Keratinocyte (primary cell): Measurements from ENCODE around the gene PARP2.

Experiments used
- CTCF ChIP-seq, 3 experiments: IDR thresholded peaks in 1 of 3; conservative IDR thresholded peaks in 1 of 3; optimal IDR thresholded peaks in 1 of 3; 2 replicates in 2 of 3; 3 replicates in 1 of 3; pipeline versions ENCODE3 to v1.5.1; 2011; ENCODE audit warnings: low read length in 3 of 3, mild to moderate bottlenecking in 3 of 3, moderate library complexity in 2 of 3, control low read depth in 1 of 3, inconsistent platforms in 1 of 3; ENCODE audit not compliant: insufficient read depth in 2 of 3; ENCODE audit errors: extremely low read depth in 1 of 3
- EZH2 ChIP-seq: IDR thresholded peaks from one replicate; pipeline ENCODE4 v1.6.1; 2012; ENCODE audit warnings: inconsistent platforms, mild to moderate bottlenecking, low read length, moderate library complexity

- TF ChIP-seq CTCF (optimal IDR thresholded peaks at IDR 0.05 in 1 of 3, IDR thresholded peaks at IDR 0.05 in 1 of 3, conservative IDR thresholded peaks at IDR 0.05 in 1 of 3; ENCODE audit: extremely low read depth in 1 of 3, insufficient read depth in 2 of 3, low read length in 3 of 3) = no peak
- no peak for TF ChIP-seq EZH2
Observed at GRCh38 chr14:20383636-20384035, 40.2 kb downstream of the PARP2 start.
